GM23338 (cell line): ENCODE data around the gene COL20A1.

Experiments used
- EZH2 ChIP-seq: fragments of 200-600 bp; sonication (generic); IDR thresholded peaks from one replicate; pipeline ENCODE4 v1.8.0; 2017; ENCODE audit warnings: antibody characterized with exemption, mild to moderate bottlenecking, low read depth; ENCODE audit not compliant: unreplicated experiment
- EZH2phosphoT487 ChIP-seq: fragments of 200-600 bp; sonication (generic); IDR thresholded peaks from one replicate; pipeline ENCODE4 v1.8.1; 2018; ENCODE audit warnings: antibody characterized with exemption; ENCODE audit not compliant: unreplicated experiment
- JUNB ChIP-seq: IDR thresholded peaks from one replicate; pipeline ENCODE4 v1.6.1; 2016; ENCODE audit warnings: antibody characterized with exemption; ENCODE audit not compliant: unreplicated experiment
- NANOG ChIP-seq: IDR thresholded peaks from 2 replicates; pipeline ENCODE4 v1.6.1; 2016; ENCODE audit warnings: antibody characterized with exemption, borderline replicate concordance
- POLR2AphosphoS5 ChIP-seq: IDR thresholded peaks from 2 replicates; pipeline ENCODE4 v1.6.1; 2016; ENCODE audit warnings: antibody characterized with exemption, low read depth
- REST ChIP-seq: IDR thresholded peaks from one replicate; pipeline ENCODE4 v1.6.1; 2018; ENCODE audit warnings: antibody characterized with exemption; ENCODE audit not compliant: unreplicated experiment
- TF ChIP-seq, protein P1 (sequence below), 2 experiments: fragments of 200-600 bp in 1 of 2; sonication (generic) in 1 of 2; conservative IDR thresholded peaks; 2 replicates each; pipeline versions ENCODE4 v1.5.1 to v1.6.1; 2016 to 2017; ENCODE audit warnings: antibody characterized with exemption in 2 of 2, low read depth in 2 of 2, mild to moderate bottlenecking in 2 of 2, moderate library complexity in 1 of 2

DNA sequence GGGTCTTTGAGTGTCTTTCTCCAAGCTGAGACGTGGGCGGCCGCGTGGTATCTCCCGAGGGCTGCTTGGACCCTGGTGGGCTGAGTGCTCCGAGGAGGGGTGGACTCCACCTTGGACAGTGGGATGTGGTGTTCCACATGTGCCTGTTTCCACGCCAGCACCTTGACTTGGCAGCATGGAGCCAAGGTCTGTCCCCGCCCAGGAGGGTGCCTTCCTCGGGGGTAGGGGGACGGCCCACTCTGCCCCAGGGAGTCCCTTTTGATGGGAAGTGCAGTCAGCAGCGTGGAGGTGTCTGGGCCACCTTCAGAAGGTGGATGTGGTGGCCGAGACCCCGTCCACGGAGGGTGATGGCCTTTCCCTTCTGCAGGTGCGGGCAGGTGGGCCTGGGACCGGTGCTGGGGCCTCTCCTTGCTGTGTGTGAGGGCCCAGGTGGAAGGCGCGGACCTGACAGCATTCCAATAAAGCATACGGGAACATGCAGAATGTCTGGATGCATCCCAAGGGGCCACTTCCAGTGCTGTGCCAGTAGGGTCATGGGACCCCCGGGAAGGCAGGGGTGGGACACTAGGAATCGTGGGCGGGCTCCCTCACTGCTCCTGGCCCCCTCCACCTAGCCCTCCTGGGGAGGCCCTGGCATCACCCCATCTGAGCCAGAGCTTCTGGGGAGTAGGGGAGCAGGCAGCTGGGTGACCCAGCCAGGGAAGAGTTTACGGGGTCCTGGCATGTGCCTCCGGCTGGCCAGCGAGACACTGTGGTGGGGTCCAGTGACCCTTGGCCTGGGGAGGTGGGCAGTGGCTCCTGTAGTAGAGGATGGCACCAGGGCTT, 3.5 kb upstream of the COL20A1 start:
- TF ChIP-seq, protein P1, sequence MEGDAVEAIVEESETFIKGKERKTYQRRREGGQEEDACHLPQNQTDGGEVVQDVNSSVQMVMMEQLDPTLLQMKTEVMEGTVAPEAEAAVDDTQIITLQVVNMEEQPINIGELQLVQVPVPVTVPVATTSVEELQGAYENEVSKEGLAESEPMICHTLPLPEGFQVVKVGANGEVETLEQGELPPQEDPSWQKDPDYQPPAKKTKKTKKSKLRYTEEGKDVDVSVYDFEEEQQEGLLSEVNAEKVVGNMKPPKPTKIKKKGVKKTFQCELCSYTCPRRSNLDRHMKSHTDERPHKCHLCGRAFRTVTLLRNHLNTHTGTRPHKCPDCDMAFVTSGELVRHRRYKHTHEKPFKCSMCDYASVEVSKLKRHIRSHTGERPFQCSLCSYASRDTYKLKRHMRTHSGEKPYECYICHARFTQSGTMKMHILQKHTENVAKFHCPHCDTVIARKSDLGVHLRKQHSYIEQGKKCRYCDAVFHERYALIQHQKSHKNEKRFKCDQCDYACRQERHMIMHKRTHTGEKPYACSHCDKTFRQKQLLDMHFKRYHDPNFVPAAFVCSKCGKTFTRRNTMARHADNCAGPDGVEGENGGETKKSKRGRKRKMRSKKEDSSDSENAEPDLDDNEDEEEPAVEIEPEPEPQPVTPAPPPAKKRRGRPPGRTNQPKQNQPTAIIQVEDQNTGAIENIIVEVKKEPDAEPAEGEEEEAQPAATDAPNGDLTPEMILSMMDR (conservative IDR thresholded peaks at IDR 0.05; ENCODE audit: low read depth in 2 of 2) = no peak
- TF ChIP-seq POLR2AphosphoS5 = no peak
- no peak for TF ChIP-seq REST
- TF ChIP-seq EZH2 = no peak
- TF ChIP-seq EZH2phosphoT487 = no peak
- no peak for TF ChIP-seq JUNB
- no peak for TF ChIP-seq NANOG
